HG03108 (cell line): Measurements from ENCODE around the gene C6orf118.

Experiments
- ATAC-seq: cut with Tn5 transposase; IDR thresholded peaks from one replicate; pipeline ENCODE4 v1.9.1; 2021; ENCODE audit warnings: moderate library complexity; ENCODE audit not compliant: unreplicated experiment

C6orf118 gene

GRCh38 chr6:165245287-165245686 is 64.1 kb downstream of the C6orf118 start:
- no peak for ATAC-seq

DNA sequence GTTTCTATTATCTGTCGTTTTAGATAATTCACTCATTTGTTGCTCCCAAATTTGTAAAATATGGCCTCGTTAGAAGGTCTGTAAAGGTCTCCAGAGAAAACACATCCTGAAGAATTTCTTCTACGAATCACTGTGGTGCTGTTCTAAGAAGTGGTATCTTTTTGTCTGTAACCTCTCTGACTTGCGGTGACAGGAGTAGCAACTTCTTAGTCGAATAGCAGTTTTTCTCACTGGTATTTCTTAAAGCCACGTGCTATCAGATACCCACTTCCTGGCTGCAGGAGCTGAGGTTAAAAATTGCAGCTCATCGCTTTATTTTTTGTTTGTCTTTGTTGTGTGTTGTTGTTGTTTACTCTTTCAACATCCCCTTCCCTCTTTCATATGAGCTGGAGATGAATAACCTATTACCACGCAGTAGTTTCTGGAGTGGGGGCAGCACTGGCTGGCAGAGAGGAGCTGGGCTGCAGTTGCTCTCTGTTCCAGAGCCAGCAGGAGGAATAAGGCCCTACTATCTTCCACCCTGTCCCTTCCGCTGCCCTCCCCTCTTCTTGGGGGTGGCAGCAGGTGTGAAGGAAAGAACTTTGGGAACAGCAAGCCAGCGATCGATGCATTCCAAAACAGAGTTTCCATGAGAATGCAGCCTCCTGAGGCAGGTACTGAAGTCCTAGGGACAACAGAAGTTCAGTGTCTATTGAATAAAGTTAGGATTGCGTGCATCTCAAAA is 64.7 kb downstream of the C6orf118 start:
- ATAC-seq, result no peak

DNA sequence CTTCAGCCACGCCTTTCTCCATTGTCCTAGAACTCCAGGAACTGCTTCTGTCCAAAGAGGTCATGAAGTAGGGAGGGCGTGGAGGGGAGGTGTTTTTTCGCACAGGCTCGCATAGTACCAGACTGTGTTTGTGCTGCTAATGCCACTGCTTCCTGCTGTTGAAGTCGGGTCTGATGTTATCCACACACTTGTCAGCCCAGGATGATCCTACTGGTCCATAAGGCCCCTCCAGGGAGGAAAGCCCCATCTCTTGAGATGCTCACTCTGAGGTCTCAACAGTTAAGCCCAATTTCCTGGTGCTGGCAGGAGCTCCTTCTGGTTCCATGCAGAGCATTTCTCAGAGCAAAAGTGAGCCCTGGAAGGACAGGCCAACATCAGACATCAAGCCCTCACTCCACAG is 65.6 kb downstream of the C6orf118 start:
- ATAC-seq, result no peak

- ATAC-seq, result no peak
Measured at GRCh38 chr6:165236326-165236725, 73.1 kb downstream of the C6orf118 start.

- no peak for ATAC-seq
Measured at GRCh38 chr6:165232731-165233488, 76.5 kb downstream of the C6orf118 start.

GRCh38 chr6:165231581-165232561 is 77.5 kb downstream of the C6orf118 start:
- no peak for ATAC-seq

DNA sequence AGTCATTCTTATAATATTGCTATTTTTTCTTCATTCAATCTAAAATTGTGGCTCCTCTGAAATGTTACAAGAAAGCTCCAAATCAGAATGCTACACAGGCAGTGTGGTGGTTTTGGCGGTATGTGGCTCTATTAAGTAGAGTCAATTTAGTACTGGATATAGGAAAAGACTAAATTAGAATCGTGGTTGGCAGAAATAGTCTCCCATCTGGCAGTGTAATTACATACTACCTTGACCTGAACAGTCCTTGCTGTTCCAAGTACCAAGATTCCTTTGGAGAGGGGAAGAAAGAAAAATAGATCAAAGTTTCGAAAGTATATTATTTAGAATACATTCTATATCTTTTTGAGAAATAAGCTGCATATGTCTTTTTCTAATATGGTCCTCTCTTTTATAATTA is 78.2 kb downstream of the C6orf118 start:
- no peak for ATAC-seq
